HepG2 (cell line): Measurements from ENCODE around the gene AAMP. TPM values are rescaled to one million over a fixed set of nuclear protein-coding genes. Genes with fewer than 3 reads are reported as not detected.

Experiments
- ATAC-seq: fragments of 200-7000 bp; cut with Tn5 transposase; 3 replicates; pipeline ENCODE4 v1.9.1; 2020; ENCODE audit warnings: mild to moderate bottlenecking, moderate library complexity
- BruUV-seq: library from RNA; stranded (reverse); fragments of 400-500 nt; replicated peaks from 2 replicates; lab custom pipeline; 2021; lab: Mats Ljungman, UMichigan
- CTCF ChIA-PET: fragments of 300-600 bp; formaldehyde crosslinking; extraction: SDS; loops from one replicate; lab custom pipeline; 2021; ENCODE audit warnings: low total read pairs, inconsistent platforms, low intra/inter-chr PET ratio; lab: Yijun Ruan, JAX
- POLR2A ChIA-PET: fragments of 350-600 bp; sonication (Branson Sonifier 250); formaldehyde crosslinking; loops from one replicate; lab custom pipeline; 2020; ENCODE audit warnings: antibody characterized with exemption, inconsistent platforms; lab: Yijun Ruan, JAX
- DNase-seq: peaks from one replicate; pipeline ENCODE4 v3.0.0-alpha.2; 2015; ENCODE audit warnings: low spot score
- FAIRE-seq: peaks from 3 replicates; lab custom pipeline; 2011; peaks lifted over from hg19 to GRCh38; lab: Jason Lieb, UNC
- H2AFZ ChIP-seq: one replicate; pipeline ENCODE4 v1.6.1; 2011; ENCODE audit warnings: low read length, inconsistent platforms
- H3K27ac ChIP-seq: fragments of 300-600 bp; 3 replicates; pipeline ENCODE4 v1.8.0; 2011; ENCODE audit warnings: mixed run types, mild to moderate bottlenecking, mixed read lengths, low read length, inconsistent platforms; ENCODE audit not compliant: insufficient read depth; ENCODE audit errors: extremely low read length
- H3K27me3 ChIP-seq, 2 experiments: fragments of 200-600 bp in 1 of 2; 2 replicates in 1 of 2; 3 replicates in 1 of 2; pipeline versions ENCODE4 v1.6.0 to v1.8.0; 2011; ENCODE audit warnings: low read length in 2 of 2, mild to moderate bottlenecking in 2 of 2, moderate library complexity in 2 of 2, inconsistent platforms in 1 of 2; ENCODE audit not compliant: insufficient read depth in 2 of 2, control insufficient read depth in 1 of 2
- H3K36me3 ChIP-seq, 2 experiments: fragments of 200-600 bp in 1 of 2; replicated peaks in 1 of 2; 2 replicates in 1 of 2; 3 replicates in 1 of 2; pipeline versions ENCODE4 v1.5.1 to v1.8.0; 2011; ENCODE audit warnings: low read length in 2 of 2, inconsistent platforms in 1 of 2; ENCODE audit not compliant: insufficient read depth in 2 of 2, control insufficient read depth in 1 of 2
- H3K4me1 ChIP-seq: 2 replicates; pipeline ENCODE4 v1.5.1; 2012; ENCODE audit warnings: low read length, inconsistent platforms; ENCODE audit not compliant: insufficient read depth
- H3K4me2 ChIP-seq: 2 replicates; pipeline ENCODE4 v1.6.0; 2011; ENCODE audit warnings: low read depth, low read length, inconsistent platforms
- H3K4me3 ChIP-seq, 3 experiments: fragments of 200-600 bp in 1 of 3; sonication (generic), shearing (Covaris generic) in 1 of 3; replicated peaks in 1 of 3; 2 replicates each; pipeline ENCODE4 v1.5.1; 2011 to 2016; ENCODE audit warnings: low read length in 3 of 3, inconsistent platforms in 2 of 3, low read depth in 2 of 3, mild to moderate bottlenecking in 2 of 3, control low read depth in 1 of 3, mixed read lengths in 1 of 3; ENCODE audit not compliant: insufficient read depth in 1 of 3
- H3K79me2 ChIP-seq: one replicate; pipeline ENCODE4 v1.6.1; 2011; ENCODE audit warnings: low read length, inconsistent platforms; ENCODE audit not compliant: insufficient read depth
- H3K9ac ChIP-seq: 2 replicates; pipeline ENCODE4 v1.6.0; 2011; ENCODE audit warnings: mild to moderate bottlenecking, low read depth, low read length, inconsistent platforms; ENCODE audit not compliant: insufficient read depth
- H3K9me3 ChIP-seq: 2 replicates; pipeline ENCODE4 v1.5.1; 2012; ENCODE audit warnings: mild to moderate bottlenecking, low read length
- H4K20me1 ChIP-seq: 2 replicates; pipeline ENCODE4 v1.6.0; 2011; ENCODE audit warnings: inconsistent platforms, mild to moderate bottlenecking, low read length, moderate library complexity; ENCODE audit not compliant: insufficient read depth
- HOXA7 ChIP-seq: sonication (generic); formaldehyde crosslinking; IDR thresholded peaks from 2 replicates; pipeline ENCODE4 v1.8.1; 2022; ENCODE audit warnings: mild to moderate bottlenecking, missing genetic modification reagents, moderate library complexity
- KAT2B ChIP-seq: fragments of 150-350 bp; IDR thresholded peaks from 2 replicates; pipeline ENCODE4 v1.6.1; 2014; ENCODE audit warnings: low read depth, low read length, borderline replicate concordance
- PHF5A ChIP-seq: IDR thresholded peaks from one replicate; pipeline ENCODE4 v1.6.1; 2018; ENCODE audit warnings: low read depth, missing genetic modification reagents; ENCODE audit not compliant: unreplicated experiment
- POLR2AphosphoS2 ChIP-seq: IDR thresholded peaks from 2 replicates; pipeline ENCODE4 v1.6.1; 2011; ENCODE audit warnings: low read depth, low read length, improper control_type of control experiment
- RNF2 ChIP-seq: fragments of 450-650 bp; conservative IDR thresholded peaks from 2 replicates; pipeline ENCODE4 v1.6.1; 2016; ENCODE audit warnings: low read depth
- SP1 ChIP-seq, 2 experiments: fragments of 450-650 bp in 1 of 2; sonication (generic) in 1 of 2; formaldehyde crosslinking in 1 of 2; IDR thresholded peaks; 2 replicates each; pipeline versions ENCODE4 v1.4.0 to v1.6.1; 2016 to 2020; ENCODE audit warnings: missing genetic modification reagents in 1 of 2
- TEAD3 ChIP-seq: optimal IDR thresholded peaks from 2 replicates; pipeline ENCODE3; 2016; ENCODE audit warnings: borderline replicate concordance
- ZBTB42 ChIP-seq: sonication (generic); formaldehyde crosslinking; IDR thresholded peaks from 2 replicates; pipeline ENCODE4 v1.5.0; 2020; ENCODE audit warnings: mild to moderate bottlenecking, missing genetic modification reagents
- ZNF337 ChIP-seq: sonication (generic); formaldehyde crosslinking; IDR thresholded peaks from 2 replicates; pipeline ENCODE4 v1.5.1; 2020; ENCODE audit warnings: missing genetic modification reagents, low read depth, mild to moderate bottlenecking, borderline replicate concordance
- ZNF33B ChIP-seq: sonication (generic); formaldehyde crosslinking; IDR thresholded peaks from 2 replicates; pipeline ENCODE4 v1.5.1; 2020; ENCODE audit warnings: mild to moderate bottlenecking, missing genetic modification reagents
- WGBS: methylation state at CpG from one replicate; pipeline ENCODE4 v1.1.6; 2017; ENCODE audit warnings: low lambda C conversion rate; 5-methylcytosine and 5-hydroxymethylcytosine counted together
- in situ Hi-C: cut with HindIII; loops from 2 replicates; pipeline ENCODE4 v1.10.0; 2017; ENCODE audit warnings: low pct_unique_long_range_greater_than_20kb; ENCODE audit not compliant: extremely low pct_ligation_motif_present
- intact Hi-C: fragments of 100-400 bp; cut with micrococcal nuclease; formaldehyde crosslinking; loops from one replicate; pipeline ENCODE4 v1.10.0; 2022; ENCODE audit not compliant: unreplicated experiment
- polyA plus RNA-seq, 8 experiments: library from polyadenylated mRNA; depleted of rRNA in 3 of 8; stranded (reverse) in 7 of 8; unstranded in 1 of 8; fragments of >200 nt; fragmentation: Illumina TruSeq in 4 of 8; extraction: Trizol in 4 of 8; gene quantifications; 2 replicates each; pipeline versions ENCODE4 v1.2.1 to v1.2.3, GENCODE V29; 2011 to 2016; ENCODE audit warnings: low read depth in 4 of 8, missing spikeins in 1 of 8, mixed read lengths in 1 of 8; ENCODE audit not compliant: insufficient read depth in 1 of 8
- total RNA-seq, 5 experiments: library from RNA; depleted of rRNA; stranded (reverse); fragments of >200 nt; fragmentation: Illumina TruSeq; extraction: Trizol; gene quantifications; 2 replicates each; pipeline ENCODE4 v1.2.3, GENCODE V29; 2016; ENCODE audit warnings: low read depth in 1 of 5
- TF ChIP-seq, protein P1 (sequence below): sonication (generic); formaldehyde crosslinking; IDR thresholded peaks from 2 replicates; pipeline ENCODE4 v1.4.0; 2020; ENCODE audit warnings: low read depth, missing genetic modification reagents
- TF ChIP-seq, protein P2 (sequence below): sonication (generic); formaldehyde crosslinking; IDR thresholded peaks from 2 replicates; pipeline ENCODE4 v1.8.0; 2022; ENCODE audit warnings: missing genetic modification reagents, mild to moderate bottlenecking, borderline replicate concordance

The AAMP gene
- total and polyA plus RNA-seq, 2 of the 13 experiments (the other 11 are each of a cell fraction or from before 2014, with no cell fraction given): 110 to 186 TPM

DNA sequence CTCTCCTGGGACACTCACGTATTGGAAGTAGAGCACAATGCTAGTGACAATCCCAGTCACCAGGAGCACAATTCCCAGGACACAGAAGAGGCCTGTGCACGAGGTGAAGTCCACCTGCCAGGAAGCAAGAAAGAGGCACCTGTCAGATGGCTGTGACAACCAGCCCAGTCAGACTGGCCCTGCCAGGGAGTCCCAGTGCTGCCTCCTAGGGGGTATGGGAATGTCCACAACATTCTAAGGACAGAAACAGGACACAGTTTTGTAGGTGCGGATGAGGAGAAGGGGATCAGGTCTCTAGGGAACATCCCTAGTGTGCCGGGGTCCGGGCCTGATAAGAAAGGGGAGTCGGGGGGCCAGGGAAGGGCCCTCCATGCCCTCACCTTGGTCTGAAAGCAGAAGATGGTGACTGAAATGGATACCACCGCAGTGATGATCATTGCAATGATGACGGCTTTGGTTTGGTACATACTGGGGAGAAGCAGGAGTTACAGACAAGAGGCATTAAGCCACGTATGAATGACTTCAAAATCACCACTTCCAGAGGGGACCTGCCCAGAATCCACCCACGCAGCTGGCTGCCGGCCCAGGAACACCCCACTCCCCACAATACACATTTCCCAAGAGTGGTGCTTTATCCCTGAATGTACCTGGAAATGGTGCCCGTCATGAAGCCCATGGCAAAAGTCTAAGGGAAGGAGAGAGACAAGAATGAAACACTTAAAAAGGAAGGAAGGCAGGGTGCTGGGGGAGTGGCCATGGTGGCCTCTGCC is 7.2 kb upstream of the AAMP start:
- 97% methylated on average over 11 of the region's 12 CpGs for WGBS

More for the DNA sequence above, 7.2 kb upstream of the AAMP start:
- CTCF ChIA-PET: no interaction called here
- BruUV-seq: no TSS peak
- H3K79me2 ChIP-seq: no peaks in the 10 kb centered on the region
- no peak overlapping the region for H3K4me3 ChIP-seq
- H4K20me1 ChIP-seq: peaks cover 2% of the 10 kb centered on the region; the same call in 1 of the 2 replicates
- POLR2A ChIA-PET: interaction anchor here (1.3 to 7.5 kb wide), 3 partner anchors 8 to 14 kb away, joined by 3 to 121 read pairs (median 110); partner anchors contain the start of gene TMBIM1
- intact Hi-C loops: no loop called here
- FAIRE-seq: peak; percentile 43
- H3K4me2 ChIP-seq: no peak overlapping the region
- H3K36me3 ChIP-seq: peaks cover 55 to 83% of the 10 kb centered on the region in 2 experiments
- ATAC-seq: peak; percentile 11; the same call in 1 of the 3 replicates
- no peaks in the 10 kb centered on the region for H3K27me3 ChIP-seq
- DNase-seq: no peak
- H3K9ac ChIP-seq: no peak overlapping the region
- in situ Hi-C loops: loop anchor here (10.0 kb wide), 1 partner anchor 188 kb away; no protein-coding TSS in a partner anchor
- H2AFZ ChIP-seq: no peak overlapping the region
- no peaks in the 10 kb centered on the region for H3K9me3 ChIP-seq
- no peak for TF ChIP-seq ZNF337 (CRISPR knock-in tag)
- TF ChIP-seq, protein P1, sequence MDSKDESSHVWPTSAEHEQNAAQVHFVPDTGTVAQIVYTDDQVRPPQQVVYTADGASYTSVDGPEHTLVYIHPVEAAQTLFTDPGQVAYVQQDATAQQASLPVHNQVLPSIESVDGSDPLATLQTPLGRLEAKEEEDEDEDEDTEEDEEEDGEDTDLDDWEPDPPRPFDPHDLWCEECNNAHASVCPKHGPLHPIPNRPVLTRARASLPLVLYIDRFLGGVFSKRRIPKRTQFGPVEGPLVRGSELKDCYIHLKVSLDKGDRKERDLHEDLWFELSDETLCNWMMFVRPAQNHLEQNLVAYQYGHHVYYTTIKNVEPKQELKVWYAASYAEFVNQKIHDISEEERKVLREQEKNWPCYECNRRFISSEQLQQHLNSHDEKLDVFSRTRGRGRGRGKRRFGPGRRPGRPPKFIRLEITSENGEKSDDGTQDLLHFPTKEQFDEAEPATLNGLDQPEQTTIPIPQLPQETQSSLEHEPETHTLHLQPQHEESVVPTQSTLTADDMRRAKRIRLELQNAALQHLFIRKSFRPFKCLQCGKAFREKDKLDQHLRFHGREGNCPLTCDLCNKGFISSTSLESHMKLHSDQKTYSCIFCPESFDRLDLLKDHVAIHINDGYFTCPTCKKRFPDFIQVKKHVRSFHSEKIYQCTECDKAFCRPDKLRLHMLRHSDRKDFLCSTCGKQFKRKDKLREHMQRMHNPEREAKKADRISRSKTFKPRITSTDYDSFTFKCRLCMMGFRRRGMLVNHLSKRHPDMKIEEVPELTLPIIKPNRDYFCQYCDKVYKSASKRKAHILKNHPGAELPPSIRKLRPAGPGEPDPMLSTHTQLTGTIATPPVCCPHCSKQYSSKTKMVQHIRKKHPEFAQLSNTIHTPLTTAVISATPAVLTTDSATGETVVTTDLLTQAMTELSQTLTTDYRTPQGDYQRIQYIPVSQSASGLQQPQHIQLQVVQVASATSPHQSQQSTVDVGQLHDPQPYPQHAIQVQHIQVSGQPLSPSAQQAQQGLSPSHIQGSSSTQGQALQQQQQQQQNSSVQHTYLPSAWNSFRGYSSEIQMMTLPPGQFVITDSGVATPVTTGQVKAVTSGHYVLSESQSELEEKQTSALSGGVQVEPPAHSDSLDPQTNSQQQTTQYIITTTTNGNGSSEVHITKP (CRISPR knock-in tag): no peak
- TF ChIP-seq KAT2B: no peak
- no peak for TF ChIP-seq POLR2AphosphoS2
- no peak for TF ChIP-seq ZNF33B (CRISPR knock-in tag)
- no peak for TF ChIP-seq HOXA7 (CRISPR knock-in tag)
- no peak for TF ChIP-seq SP1 (IDR thresholded peaks at IDR 0.05)
- no peak for TF ChIP-seq SP1 (CRISPR knock-in tag; IDR thresholded peaks at IDR 0.05)
- no peak for TF ChIP-seq TEAD3
- no peak for TF ChIP-seq RNF2
- TF ChIP-seq, protein P2, sequence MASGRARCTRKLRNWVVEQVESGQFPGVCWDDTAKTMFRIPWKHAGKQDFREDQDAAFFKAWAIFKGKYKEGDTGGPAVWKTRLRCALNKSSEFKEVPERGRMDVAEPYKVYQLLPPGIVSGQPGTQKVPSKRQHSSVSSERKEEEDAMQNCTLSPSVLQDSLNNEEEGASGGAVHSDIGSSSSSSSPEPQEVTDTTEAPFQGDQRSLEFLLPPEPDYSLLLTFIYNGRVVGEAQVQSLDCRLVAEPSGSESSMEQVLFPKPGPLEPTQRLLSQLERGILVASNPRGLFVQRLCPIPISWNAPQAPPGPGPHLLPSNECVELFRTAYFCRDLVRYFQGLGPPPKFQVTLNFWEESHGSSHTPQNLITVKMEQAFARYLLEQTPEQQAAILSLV (CRISPR knock-in tag): no peak
- TF ChIP-seq ZBTB42: no peak
- no peak for TF ChIP-seq PHF5A (CRISPR knock-in tag)
- H3K4me1 ChIP-seq: peaks cover 11% of the 10 kb centered on the region
- no peak overlapping the region for H3K27ac ChIP-seq
